Measurements from ENCODE around the gene ELOB.

The ELOB gene

DNA sequence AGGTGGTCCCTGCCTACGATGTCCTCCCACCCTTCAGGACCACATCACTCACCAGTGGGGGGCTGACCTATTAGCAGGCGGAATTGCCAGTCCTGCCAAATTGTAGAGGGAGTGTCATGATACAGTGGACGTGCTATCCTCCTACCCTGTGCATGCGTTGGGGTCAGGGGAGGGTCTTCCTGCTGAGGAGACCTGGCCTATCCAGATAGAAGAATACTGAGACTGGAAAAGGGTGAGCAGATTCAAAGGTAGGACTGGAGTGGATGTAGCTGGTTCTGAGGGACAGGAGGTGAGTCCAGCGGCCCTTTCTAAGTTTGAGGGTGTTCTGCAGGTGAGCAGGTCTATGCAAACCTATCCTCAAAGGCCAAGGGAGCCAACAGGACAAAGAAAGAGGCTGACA is 29.2 kb upstream of the ELOB start:
- H3K27me3 ChIP-seq (ENCODE audit: insufficient read depth, low read depth, severe bottlenecking): no peaks in the 10 kb centered on the region
- no peak overlapping the region for H3K4me3 ChIP-seq (ENCODE audit: low read depth, low read length)
- no peak for DNase-seq
- H3K9me3 ChIP-seq (ENCODE audit: severe bottlenecking): peaks cover 3% of the 10 kb centered on the region
- H3K27ac ChIP-seq: no peak overlapping the region
- no peaks in the 10 kb centered on the region for H3K36me3 ChIP-seq
- no peak for TF ChIP-seq CTCF (IDR thresholded peaks at IDR 0.05; ENCODE audit: low read depth, low read length)

DNA sequence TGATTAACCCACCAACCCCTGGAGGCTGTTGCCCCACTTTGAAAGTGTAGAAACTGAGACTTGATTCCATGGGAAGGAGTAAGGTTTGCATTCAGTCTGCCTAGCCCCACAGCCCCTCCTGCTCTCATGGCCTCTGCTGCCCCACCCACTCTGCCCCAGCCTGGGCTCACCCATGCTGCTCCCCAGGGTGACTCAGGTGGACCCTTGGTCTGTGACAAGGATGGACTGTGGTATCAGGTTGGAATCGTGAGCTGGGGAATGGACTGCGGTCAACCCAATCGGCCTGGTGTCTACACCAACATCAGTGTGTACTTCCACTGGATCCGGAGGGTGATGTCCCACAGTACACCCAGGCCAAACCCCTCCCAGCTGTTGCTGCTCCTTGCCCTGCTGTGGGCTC is 27.6 kb upstream of the ELOB start:
- Histone ChIP-seq H3K36me3 (no peaks in the 10 kb centered on the region), H3K4me3 (ENCODE audit: low read depth, low read length) (no peak overlapping the region), H3K9me3 (ENCODE audit: severe bottlenecking) (peaks cover 3% of the 10 kb centered on the region), H3K27ac (no peak overlapping the region), H3K27me3 (ENCODE audit: insufficient read depth, low read depth, severe bottlenecking) (no peaks in the 10 kb centered on the region)
- no peak for TF ChIP-seq CTCF (IDR thresholded peaks at IDR 0.05; ENCODE audit: low read depth, low read length)
- no peak for DNase-seq

DNA sequence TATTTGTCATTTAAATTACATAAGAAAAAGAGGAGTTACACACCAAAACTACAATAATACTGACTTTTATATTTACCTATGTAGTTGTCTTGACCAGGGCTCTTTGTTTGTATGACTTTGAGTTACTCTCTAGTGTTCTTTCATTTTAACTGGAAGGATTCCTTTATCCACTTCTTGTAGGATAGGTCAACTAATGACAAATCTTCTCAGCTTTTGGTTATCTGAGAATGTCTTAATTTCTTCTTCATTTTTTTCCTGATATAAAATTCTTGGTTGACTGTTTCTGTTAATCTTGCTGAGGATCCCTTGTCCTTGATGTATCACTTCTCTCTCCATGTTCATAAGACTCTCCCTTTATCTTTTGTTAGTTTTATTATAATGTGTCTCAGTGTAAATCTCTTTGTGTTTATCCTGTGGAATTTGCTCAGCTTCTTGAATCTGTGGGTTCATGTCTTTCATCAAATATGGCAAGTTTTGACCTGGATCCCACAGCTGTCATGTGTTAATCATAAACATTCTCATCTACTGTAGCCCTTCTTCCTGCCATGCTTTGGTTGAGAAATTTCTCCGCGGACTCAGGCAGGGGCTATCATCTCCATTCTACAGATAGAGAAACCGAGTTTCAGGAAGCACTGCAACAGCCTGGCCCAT is 26.6 kb upstream of the ELOB start:
- no peak overlapping the region for H3K4me3 ChIP-seq (ENCODE audit: low read depth, low read length)
- no peaks in the 10 kb centered on the region for H3K36me3 ChIP-seq
- H3K27me3 ChIP-seq (ENCODE audit: insufficient read depth, low read depth, severe bottlenecking): no peaks in the 10 kb centered on the region
- TF ChIP-seq CTCF (IDR thresholded peaks at IDR 0.05; ENCODE audit: low read depth, low read length): no peak
- DNase-seq: no peak
- peaks cover 3% of the 10 kb centered on the region for H3K9me3 ChIP-seq (ENCODE audit: severe bottlenecking)
- H3K27ac ChIP-seq: no peak overlapping the region

DNA sequence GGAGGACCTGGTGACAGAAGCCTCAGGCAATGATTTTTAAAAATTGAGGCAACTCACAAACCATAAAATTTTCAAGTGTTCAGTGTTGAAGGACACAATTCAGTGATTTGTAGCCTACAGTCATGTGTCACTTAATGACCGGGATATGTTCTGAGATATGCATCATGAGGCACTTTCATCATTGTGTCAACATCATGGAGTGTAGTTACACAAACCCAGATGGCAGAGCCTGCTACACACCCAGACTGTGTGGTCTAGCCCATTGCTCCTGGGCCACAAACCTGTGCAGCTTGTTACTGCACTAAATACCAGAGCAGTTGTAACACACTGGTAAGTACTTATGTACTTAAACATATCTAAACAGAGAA is 22.8 kb upstream of the ELOB start:
- Histone ChIP-seq H3K36me3 (no peaks in the 10 kb centered on the region), H3K27me3 (ENCODE audit: insufficient read depth, low read depth, severe bottlenecking) (no peaks in the 10 kb centered on the region), H3K27ac (0 out of 2 replicates have a peak overlapping the region, but pooled peaks have one; percentile 35), H3K9me3 (ENCODE audit: severe bottlenecking) (peaks cover 3% of the 10 kb centered on the region), H3K4me3 (ENCODE audit: low read depth, low read length) (no peak overlapping the region)
- TF ChIP-seq CTCF (IDR thresholded peaks at IDR 0.05; ENCODE audit: low read depth, low read length): no peak
- no peak for DNase-seq

DNA sequence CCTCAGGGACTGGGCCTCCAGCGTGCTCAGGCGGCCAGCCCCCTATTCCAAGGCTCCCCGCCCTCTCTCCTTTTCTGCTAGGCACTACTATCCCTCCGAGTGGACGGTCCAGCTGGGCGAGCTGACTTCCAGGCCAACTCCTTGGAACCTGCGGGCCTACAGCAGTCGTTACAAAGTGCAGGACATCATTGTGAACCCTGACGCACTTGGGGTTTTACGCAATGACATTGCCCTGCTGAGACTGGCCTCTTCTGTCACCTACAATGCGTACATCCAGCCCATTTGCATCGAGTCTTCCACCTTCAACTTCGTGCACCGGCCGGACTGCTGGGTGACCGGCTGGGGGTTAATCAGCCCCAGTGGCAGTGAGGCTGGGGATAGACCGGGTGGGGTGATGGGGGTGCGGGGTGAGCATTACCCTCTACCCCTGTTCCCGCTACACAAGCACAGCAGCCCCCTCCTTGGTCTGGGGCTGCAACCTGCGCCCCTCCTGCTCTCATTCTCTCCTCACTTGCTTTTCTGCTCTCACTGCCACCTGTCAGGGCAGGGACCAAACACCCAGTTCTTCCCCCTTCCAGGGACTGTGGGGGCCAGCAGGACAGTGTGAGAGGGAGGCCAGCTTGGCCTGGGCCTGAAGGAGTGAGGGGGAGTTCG is 22.3 kb upstream of the ELOB start:
- Histone ChIP-seq H3K27ac (0 out of 2 replicates have a peak overlapping the region, but pooled peaks have one; percentile 35), H3K36me3 (no peaks in the 10 kb centered on the region), H3K4me3 (ENCODE audit: low read depth, low read length) (no peak overlapping the region), H3K27me3 (ENCODE audit: insufficient read depth, low read depth, severe bottlenecking) (no peaks in the 10 kb centered on the region), H3K9me3 (ENCODE audit: severe bottlenecking) (peaks cover 3% of the 10 kb centered on the region)
- no peak for DNase-seq
- TF ChIP-seq CTCF (IDR thresholded peaks at IDR 0.05; ENCODE audit: low read depth, low read length): no peak
